Fibroblast of pulmonary artery (primary cell): ENCODE results near the gene SREBF1.

Experiments
- DNase-seq: peaks from one replicate; pipeline ENCODE4 v3.0.0-alpha.2; 2010; ENCODE audit warnings: low read depth
- H3K4me3 ChIP-seq: replicated peaks from 2 replicates; pipeline ENCODE4 v1.5.1; 2011; ENCODE audit warnings: low read depth, mild to moderate bottlenecking, control low read depth, low read length, moderate library complexity
- TF ChIP-seq, protein P1 (sequence below): IDR thresholded peaks from 2 replicates; pipeline ENCODE4 v1.5.1; 2011; ENCODE audit warnings: mild to moderate bottlenecking, control low read depth, low read length, inconsistent platforms; ENCODE audit errors: missing control alignments

The SREBF1 gene

DNA sequence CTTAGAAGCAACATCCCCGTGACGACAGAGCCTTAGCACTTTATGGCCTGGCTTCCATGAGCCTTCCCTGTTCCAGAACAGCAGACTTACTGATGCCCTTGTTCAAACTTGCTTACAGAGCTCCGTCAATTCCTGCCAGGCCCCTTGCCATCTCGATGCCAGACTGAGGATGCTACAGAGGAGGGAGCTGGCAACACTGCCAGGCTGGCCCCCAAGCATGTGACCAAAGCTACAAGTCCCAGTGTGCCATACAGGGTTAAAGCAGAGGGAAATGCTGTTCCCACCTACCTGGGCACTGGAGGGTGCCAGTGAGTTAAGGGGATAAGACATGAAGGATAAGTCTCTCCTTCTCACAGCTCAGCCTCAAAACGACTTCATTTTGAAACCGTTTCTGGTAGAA is 33.5 kb upstream of the SREBF1 start:
- DNase-seq = no peak
- no peak overlapping the region for H3K4me3 ChIP-seq
- TF ChIP-seq, protein P1, sequence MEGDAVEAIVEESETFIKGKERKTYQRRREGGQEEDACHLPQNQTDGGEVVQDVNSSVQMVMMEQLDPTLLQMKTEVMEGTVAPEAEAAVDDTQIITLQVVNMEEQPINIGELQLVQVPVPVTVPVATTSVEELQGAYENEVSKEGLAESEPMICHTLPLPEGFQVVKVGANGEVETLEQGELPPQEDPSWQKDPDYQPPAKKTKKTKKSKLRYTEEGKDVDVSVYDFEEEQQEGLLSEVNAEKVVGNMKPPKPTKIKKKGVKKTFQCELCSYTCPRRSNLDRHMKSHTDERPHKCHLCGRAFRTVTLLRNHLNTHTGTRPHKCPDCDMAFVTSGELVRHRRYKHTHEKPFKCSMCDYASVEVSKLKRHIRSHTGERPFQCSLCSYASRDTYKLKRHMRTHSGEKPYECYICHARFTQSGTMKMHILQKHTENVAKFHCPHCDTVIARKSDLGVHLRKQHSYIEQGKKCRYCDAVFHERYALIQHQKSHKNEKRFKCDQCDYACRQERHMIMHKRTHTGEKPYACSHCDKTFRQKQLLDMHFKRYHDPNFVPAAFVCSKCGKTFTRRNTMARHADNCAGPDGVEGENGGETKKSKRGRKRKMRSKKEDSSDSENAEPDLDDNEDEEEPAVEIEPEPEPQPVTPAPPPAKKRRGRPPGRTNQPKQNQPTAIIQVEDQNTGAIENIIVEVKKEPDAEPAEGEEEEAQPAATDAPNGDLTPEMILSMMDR = no peak

DNA sequence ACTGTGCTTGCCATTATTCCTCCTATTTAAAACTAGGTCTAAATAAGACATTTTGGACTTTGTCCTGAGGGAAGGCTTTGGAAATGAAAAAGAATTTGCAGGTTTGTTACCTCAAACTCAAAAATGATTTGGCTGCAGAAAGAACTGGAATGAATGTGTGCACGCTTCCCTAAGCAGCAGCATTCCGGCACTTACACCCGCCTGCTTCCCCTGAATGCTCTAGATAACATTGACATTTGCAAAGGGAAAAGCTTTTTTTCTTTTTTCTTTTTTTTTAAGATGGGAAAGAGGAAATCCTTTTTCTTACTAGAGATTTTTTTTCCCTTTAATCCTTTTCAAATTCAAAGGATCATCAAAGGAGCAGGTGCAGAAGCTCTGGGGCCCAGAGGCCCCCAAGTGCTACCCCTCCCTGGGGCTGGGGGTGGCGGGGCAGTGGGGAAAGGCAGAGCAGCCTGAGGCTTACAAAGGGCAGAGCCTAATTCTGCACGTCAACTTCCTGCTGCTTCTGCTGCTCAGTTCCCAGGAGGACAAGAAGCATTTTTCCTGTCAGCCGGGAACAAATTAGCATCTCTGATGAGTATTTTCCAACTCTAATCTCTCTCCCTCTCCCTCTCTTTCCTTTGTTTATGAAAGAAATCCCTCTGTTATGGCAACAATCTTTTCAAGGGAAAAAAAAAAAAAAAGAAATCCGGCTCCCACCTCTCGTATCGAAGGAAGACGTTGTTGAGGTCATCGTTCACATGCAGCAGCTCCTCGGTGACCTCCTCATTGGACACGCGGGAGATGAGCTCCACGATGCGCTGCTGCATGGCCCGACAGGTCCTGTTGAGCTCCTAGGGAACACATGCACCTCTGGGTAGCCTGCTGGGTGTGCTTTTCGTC is 32.1 kb upstream of the SREBF1 start:
- TF ChIP-seq, protein P1 = no peak
- DNase-seq = peak; percentile 87
- no peak overlapping the region for H3K4me3 ChIP-seq

DNA sequence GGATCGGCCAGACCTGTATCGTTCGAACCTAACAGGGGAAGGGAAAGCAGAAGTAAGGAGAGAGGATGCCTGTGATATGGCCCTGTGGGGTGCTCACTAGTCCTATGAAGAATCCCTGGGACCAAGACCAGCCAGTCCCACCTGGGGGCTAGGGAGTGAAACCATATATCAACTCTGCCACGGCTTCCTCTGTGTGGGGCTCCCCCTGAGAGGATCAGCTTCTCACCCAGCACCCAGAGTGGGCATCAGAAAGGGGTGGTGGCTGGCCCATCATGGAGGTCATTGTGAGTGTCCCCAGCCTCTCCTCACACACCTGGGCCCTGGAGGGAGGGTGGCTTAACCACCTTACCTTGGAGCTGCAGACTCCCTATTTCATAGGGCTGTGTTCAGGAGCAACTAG is 30.1 kb upstream of the SREBF1 start:
- DNase-seq = no peak
- no peak overlapping the region for H3K4me3 ChIP-seq
- TF ChIP-seq, protein P1 = no peak

DNA sequence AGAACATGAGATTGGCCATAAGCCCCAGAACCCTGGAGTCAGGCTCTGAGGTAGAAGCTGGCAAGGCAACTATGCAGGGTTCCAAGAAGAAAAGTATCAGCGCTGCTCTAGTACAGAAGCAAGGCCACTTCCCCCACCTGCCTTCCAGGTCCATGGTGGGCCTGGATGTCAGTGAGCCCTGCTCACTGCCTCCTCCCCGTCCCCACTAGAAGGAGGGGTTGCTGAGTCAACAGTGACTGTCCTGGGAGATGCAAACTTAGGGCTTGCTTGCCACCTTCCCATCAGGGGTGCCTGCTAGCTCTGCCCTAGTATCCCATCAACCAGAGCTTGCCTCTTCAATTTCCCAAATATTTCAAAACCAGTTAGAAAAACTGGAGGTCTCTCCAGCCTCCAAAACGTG is 29.6 kb upstream of the SREBF1 start:
- TF ChIP-seq, protein P1 = no peak
- no peak overlapping the region for H3K4me3 ChIP-seq
- DNase-seq = no peak

DNA sequence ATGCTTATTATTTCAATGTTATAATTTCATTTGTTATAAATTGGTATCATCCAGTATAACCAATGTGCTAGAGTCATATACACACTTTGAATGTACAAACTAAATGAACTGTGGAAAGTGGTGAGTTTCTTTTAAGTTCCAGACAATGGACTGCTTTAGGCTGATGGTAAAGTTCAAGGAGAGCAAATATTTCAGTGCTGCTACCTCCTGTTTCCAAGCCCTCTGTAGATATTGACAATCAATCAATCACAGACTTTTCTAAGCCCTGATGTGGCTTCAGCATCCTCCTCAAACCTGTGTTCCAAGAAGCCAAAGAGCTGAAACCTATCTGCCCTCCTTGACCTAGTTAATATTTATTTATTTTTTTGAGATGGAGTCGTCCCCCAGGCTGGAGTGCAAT is 28.2 kb upstream of the SREBF1 start:
- no peak for DNase-seq
- no peak overlapping the region for H3K4me3 ChIP-seq
- TF ChIP-seq, protein P1 = no peak

DNA sequence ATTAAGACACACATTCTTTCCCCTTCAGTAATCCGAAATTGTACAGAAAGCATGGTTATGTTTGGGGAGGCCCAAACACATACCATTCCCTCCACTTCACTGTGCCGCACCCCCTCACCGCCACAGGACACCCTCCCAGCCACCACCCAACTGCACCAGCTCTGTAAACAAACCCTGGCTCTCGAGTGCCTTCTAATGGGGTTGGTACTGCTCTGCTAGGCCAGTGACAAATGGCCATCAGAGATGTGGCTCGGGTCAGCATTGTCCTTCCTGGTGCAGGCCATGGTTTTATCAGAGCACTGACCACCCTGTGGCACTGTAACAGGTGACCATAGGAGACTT is 24.0 kb upstream of the SREBF1 start:
- no peak for DNase-seq
- H3K4me3 ChIP-seq = no peak overlapping the region
- TF ChIP-seq, protein P1 = no peak
